IPS-20b (cell line): ENCODE results near the gene FBXO10.
"Not testable (repeated sequence)": the region's sequence is repeated elsewhere in the genome, so short reads cannot be mapped to it uniquely, and the experiment has no call there.

Experiments
- H3K27ac ChIP-seq: one replicate; pipeline ENCODE4 v1.5.1; 2013; ENCODE audit warnings: low read length
- H3K27me3 ChIP-seq: 2 replicates; pipeline ENCODE4 v1.6.1; 2013; ENCODE audit warnings: mild to moderate bottlenecking, low read length, inconsistent platforms; ENCODE audit not compliant: insufficient read depth
- H3K36me3 ChIP-seq: 2 replicates; pipeline ENCODE4 v1.6.1; 2013; ENCODE audit warnings: low read depth, mild to moderate bottlenecking, inconsistent platforms, low read length, moderate library complexity; ENCODE audit not compliant: insufficient read depth
- H3K4me1 ChIP-seq: 2 replicates; pipeline ENCODE4 v1.6.1; 2013; ENCODE audit warnings: mild to moderate bottlenecking, control low read depth, inconsistent platforms, low read length, moderate library complexity; ENCODE audit not compliant: insufficient read depth
- H3K4me3 ChIP-seq: 2 replicates; pipeline ENCODE4 v1.5.1; 2013; ENCODE audit warnings: mild to moderate bottlenecking, low read length, inconsistent platforms
- H3K9ac ChIP-seq: 2 replicates; pipeline ENCODE4 v1.6.1; 2013; ENCODE audit warnings: low read depth, mild to moderate bottlenecking, inconsistent platforms, low read length, moderate library complexity
- H3K9me3 ChIP-seq: 2 replicates; pipeline ENCODE4 v1.6.1; 2013; ENCODE audit warnings: mild to moderate bottlenecking, low read depth, low read length, inconsistent platforms; ENCODE audit not compliant: insufficient read depth

The FBXO10 gene

DNA sequence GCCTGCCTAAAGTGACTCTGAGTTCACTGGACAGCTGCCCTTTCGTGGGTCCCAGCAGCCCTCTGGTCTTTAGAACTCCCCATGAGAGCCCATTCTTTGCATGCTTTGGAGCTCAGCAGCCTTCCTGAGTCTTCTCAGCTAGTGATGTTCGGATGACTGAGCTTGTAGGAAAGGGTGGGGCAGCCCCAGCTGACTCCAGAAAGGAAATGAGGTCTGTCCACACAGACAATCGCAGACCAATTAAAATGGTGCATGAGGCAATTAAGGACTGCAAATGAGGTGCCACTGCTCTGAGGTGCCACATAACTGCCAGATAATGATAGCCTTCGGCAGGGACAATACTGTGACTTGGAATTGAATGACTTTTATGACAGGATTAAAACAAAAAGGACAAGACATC, 41.7 kb upstream of the FBXO10 start:
- Histone ChIP-seq H3K9ac (no peak overlapping the region), H3K9me3 (no peaks in the 10 kb centered on the region), H3K36me3 (no peaks in the 10 kb centered on the region), H3K4me3 (no peak overlapping the region), H3K27me3 (no peaks in the 10 kb centered on the region), H3K4me1 (no peaks in the 10 kb centered on the region), H3K27ac (no peak overlapping the region)

DNA sequence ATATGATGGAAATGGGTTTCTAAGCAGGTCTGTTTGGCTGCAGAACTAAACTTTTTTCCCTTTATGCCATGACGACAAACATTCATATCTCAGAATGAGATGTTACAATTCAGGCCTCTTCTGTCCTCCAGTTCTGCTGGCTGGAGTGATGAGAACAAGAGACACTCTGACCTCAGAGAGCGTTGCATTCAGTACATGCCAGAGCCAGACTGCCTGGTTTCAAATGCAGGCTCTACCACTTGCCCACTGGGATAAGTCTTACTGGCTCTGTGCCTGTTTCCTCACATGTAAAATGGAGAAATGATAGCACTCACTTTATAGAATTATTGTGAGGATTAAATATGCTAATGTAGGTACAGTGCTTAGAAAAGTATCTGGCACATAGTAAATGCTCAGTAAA, 41.0 kb upstream of the FBXO10 start:
- Histone ChIP-seq H3K9me3 (no peaks in the 10 kb centered on the region), H3K4me3 (no peak overlapping the region), H3K27ac (no peak overlapping the region), H3K4me1 (no peaks in the 10 kb centered on the region), H3K27me3 (no peaks in the 10 kb centered on the region), H3K9ac (no peak overlapping the region), H3K36me3 (no peaks in the 10 kb centered on the region)

DNA sequence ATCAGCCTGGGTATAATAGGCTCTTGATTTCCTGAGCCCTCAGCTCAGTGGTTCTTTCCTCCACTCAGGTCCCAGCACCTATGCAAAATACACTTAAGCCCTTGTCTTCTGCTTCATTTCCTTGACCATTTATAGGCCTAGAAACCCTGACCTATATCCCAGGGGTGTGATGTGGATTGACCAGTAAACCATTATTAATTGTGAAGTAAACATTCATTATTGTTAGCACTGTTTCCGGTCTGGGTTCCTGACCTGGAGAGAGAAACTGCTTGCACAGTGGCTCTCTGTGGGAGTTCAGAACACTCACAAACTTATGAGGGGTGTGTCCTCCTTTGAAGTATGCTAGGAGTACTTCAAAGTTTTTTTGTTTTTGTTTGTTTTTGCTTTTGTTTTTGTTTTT, 35.8 kb upstream of the FBXO10 start:
- Histone ChIP-seq H3K4me3 (no peak overlapping the region), H3K9ac (no peak overlapping the region), H3K36me3 (no peaks in the 10 kb centered on the region), H3K9me3 (no peaks in the 10 kb centered on the region), H3K27me3 (no peaks in the 10 kb centered on the region), H3K27ac (no peak overlapping the region), H3K4me1 (no peaks in the 10 kb centered on the region)

DNA sequence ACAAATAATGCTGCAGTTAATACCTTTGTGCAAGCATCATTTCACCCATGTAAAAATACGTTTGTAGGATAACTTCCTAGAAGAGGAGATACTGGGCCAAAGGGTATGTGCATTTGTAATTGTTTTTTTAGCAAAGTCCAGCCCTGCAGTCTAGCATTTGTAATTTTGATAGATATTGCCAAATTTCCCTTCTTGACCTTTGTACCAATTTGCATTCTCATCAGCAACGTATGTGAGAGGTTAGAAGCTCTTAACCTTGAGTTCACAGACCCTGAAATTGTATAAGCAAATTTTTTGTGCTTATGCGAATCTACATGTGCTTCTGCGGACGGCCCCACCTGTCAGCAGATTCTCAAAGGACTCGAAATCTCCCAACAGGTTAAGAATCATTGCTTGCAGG, 34.8 kb upstream of the FBXO10 start:
- Histone ChIP-seq H3K4me3 (no peak overlapping the region), H3K9me3 (no peaks in the 10 kb centered on the region), H3K4me1 (no peaks in the 10 kb centered on the region), H3K27ac (no peak overlapping the region), H3K9ac (no peak overlapping the region), H3K27me3 (0 out of 2 replicates have a peak, but pooled peaks cover 2% of the 10 kb centered on the region), H3K36me3 (no peaks in the 10 kb centered on the region)

DNA sequence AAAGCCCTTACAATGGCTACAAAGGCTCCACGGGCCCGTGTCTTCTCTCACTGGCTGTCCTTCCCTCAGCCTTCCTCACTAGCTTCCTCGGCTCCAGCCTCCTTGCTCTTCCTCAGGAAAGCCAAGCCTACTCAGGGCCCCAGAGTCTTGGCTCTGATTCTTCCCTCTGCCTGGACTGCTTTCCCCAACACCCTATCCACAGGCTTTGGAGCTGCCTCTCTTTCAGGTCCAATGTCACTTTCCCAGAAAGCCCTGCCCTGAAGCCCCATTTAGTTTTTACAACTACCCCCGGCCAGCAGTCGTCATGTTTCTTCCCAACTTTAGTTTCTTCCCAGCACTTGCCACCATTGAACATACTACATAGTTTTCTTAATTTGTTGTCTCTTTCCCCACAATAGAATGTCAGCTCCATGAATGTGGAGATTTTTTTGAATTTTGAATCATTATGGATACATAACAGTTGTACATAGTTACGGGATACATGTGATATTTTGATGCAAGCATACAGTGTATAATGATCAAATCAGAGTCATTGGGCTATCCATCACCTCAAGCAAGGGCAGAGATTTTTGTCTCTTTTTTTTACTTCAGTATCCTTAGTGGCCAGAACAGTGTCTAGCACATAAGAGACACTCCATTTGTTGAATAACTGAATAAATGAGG, 33.7 kb upstream of the FBXO10 start:
- peaks cover 5% of the 10 kb centered on the region; the same call in 1 of the 2 replicates for H3K27me3 ChIP-seq
- no peak overlapping the region for H3K4me3 ChIP-seq
- no peak overlapping the region for H3K9ac ChIP-seq
- H3K4me1 ChIP-seq = no peaks in the 10 kb centered on the region
- H3K27ac ChIP-seq = no peak overlapping the region
- no peaks in the 10 kb centered on the region for H3K9me3 ChIP-seq
- H3K36me3 ChIP-seq = no peaks in the 10 kb centered on the region

DNA sequence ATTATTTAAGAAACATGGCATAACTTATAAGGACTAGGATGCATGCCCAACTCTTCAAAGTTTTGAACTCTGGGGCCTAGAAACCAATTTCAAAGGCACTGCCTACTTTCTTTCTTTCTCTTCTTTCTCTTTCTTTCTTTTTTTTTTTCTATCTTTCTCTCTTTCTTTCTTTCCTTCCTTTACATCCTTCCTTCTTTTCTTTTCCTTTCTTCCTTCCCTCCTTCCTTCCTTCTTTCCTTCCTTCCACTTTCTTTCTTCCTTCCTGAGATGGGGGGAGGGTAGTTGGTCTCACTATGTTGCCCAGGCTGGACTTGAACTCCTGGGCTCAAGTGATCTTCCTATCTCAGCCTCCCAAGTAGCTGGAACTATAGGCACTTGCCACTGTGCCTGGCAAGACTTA, 32.1 kb upstream of the FBXO10 start:
- no peak overlapping the region for H3K27ac ChIP-seq
- H3K4me1 ChIP-seq = no peaks in the 10 kb centered on the region
- H3K27me3 ChIP-seq = peaks cover 5% of the 10 kb centered on the region; the same call in 1 of the 2 replicates
- no peaks in the 10 kb centered on the region for H3K36me3 ChIP-seq
- H3K9ac ChIP-seq = no peak overlapping the region
- H3K9me3 ChIP-seq = no peaks in the 10 kb centered on the region
- no peak overlapping the region for H3K4me3 ChIP-seq

DNA sequence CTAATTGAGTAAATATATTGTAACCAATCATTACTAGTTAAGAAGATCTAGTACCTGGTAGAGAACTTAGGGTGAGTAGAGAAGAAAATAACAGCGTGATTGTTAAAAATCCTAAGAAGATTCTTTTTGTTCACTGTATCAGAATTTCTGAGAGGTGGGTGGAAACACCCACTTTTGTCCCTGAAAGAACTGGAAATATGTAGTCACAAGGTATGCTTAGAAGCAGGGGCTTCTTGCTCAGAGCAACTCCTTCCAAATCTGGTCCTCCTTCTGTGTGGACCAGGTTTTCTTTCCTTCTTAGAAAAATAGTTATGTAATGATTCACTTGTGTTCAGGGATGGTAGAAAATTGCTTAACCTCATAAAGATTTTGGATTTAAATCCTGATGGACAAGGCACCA, 28.1 kb upstream of the FBXO10 start:
- no peak overlapping the region for H3K9ac ChIP-seq
- no peak overlapping the region for H3K4me3 ChIP-seq
- no peaks in the 10 kb centered on the region for H3K4me1 ChIP-seq
- H3K27ac ChIP-seq = no peak overlapping the region
- no peaks in the 10 kb centered on the region for H3K9me3 ChIP-seq
- H3K36me3 ChIP-seq = no peaks in the 10 kb centered on the region
- peaks cover 5% of the 10 kb centered on the region; the same call in 1 of the 2 replicates for H3K27me3 ChIP-seq

DNA sequence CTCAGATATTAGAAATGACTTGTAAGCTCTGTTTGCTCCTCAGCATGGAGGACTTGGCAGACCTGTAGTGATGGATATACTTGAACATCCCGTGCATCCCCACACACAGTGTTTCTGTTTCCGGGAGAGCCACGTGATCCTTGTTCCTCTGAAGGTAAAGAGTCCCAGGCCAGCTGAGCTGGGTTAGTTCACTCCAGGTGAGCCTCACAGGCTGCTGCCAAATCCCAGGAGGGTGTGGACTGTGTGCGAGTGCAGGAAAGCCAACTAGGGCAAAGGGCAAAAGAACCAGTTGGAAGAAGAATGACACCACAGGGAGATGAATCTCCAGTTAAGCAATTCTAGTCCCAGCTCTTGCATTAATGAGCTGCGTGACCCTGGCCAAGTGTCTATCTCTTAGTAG, 26.6 kb upstream of the FBXO10 start:
- H3K27ac ChIP-seq = no peak overlapping the region
- no peak overlapping the region for H3K9ac ChIP-seq
- H3K9me3 ChIP-seq = no peaks in the 10 kb centered on the region
- H3K4me1 ChIP-seq = no peaks in the 10 kb centered on the region
- no peak overlapping the region for H3K4me3 ChIP-seq
- H3K36me3 ChIP-seq = no peaks in the 10 kb centered on the region
- peaks cover 5% of the 10 kb centered on the region; the same call in 1 of the 2 replicates for H3K27me3 ChIP-seq

DNA sequence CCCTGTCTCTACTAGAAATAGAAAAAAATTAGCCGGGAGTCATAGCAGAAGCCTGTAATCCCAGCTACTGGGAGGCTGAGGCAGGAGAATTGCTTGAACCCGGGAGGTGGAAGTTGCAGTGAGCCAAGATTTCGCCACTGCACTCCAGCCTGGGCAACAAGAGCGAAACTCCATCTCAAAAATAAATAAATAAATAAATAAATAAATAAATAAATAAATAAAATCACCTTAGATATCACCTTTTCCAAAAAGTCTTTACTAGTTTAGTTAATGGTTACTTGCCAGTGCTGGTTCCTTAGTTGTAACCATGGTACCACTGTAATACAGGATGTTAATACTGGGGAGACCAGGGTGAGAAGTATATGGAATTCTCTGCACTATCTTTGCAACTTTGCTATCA, 25.9 kb upstream of the FBXO10 start:
- H3K4me1 ChIP-seq, H3K27ac ChIP-seq, H3K4me3 ChIP-seq, H3K27me3 ChIP-seq, H3K9me3 ChIP-seq, H3K9ac ChIP-seq, H3K36me3 ChIP-seq: not testable (repeated sequence)

DNA sequence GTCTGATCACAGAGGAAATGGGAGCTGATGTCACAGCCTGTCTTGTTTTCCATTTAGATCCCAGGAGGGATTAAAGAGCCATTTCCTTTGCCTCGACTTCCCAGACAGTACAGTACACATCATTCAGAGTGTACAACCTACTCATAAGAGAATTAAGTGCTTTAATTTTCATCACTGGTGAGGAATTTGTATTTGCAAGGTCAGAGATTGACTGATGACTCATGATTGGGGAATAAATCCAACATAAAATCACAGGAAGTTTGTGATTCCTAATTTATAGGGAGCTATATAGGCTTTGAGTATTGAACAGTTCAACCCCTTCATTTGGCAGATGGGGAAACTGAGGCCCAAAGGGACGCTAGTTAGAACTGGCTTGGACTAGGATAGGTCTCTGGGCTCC, 20.3 kb upstream of the FBXO10 start:
- Histone ChIP-seq H3K27me3 (peaks cover 50% of the 10 kb centered on the region), H3K27ac (no peak overlapping the region), H3K36me3 (no peaks in the 10 kb centered on the region), H3K4me1 (no peaks in the 10 kb centered on the region), H3K9me3 (no peaks in the 10 kb centered on the region), H3K4me3 (no peak overlapping the region), H3K9ac (no peak overlapping the region)

DNA sequence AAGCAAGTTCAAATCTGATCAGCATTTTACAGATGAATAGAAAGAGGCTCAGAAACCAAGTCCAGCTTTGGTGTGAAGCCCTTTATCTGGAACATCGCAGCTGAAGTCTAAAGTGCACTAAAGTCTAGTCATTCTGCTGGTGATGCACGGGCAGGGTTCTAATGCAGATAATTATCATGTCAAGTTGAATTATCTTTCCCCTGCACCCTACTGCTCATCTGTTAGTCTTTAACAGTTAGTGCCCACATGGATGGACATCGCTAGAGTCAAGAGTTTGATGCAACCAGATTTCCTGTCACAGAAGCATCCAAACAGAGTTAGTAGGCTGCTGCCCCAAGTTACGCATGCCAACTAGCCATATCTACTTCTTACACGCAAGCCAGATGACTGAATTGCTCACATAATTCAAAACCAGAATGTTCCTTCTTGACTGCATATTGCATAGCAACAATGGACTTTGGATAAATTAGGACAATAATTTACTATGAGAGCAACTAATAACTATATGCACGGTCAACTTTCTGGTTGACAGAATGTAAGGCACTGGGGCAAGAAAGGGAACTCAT, 17.8 kb upstream of the FBXO10 start:
- H3K4me1 ChIP-seq = 0 out of 2 replicates have a peak, but pooled peaks cover 4% of the 10 kb centered on the region
- H3K36me3 ChIP-seq = peaks cover 10% of the 10 kb centered on the region; the same call in 1 of the 2 replicates
- peaks cover 50% of the 10 kb centered on the region for H3K27me3 ChIP-seq
- no peak overlapping the region for H3K9ac ChIP-seq
- H3K27ac ChIP-seq = no peak overlapping the region
- no peaks in the 10 kb centered on the region for H3K9me3 ChIP-seq
- no peak overlapping the region for H3K4me3 ChIP-seq

DNA sequence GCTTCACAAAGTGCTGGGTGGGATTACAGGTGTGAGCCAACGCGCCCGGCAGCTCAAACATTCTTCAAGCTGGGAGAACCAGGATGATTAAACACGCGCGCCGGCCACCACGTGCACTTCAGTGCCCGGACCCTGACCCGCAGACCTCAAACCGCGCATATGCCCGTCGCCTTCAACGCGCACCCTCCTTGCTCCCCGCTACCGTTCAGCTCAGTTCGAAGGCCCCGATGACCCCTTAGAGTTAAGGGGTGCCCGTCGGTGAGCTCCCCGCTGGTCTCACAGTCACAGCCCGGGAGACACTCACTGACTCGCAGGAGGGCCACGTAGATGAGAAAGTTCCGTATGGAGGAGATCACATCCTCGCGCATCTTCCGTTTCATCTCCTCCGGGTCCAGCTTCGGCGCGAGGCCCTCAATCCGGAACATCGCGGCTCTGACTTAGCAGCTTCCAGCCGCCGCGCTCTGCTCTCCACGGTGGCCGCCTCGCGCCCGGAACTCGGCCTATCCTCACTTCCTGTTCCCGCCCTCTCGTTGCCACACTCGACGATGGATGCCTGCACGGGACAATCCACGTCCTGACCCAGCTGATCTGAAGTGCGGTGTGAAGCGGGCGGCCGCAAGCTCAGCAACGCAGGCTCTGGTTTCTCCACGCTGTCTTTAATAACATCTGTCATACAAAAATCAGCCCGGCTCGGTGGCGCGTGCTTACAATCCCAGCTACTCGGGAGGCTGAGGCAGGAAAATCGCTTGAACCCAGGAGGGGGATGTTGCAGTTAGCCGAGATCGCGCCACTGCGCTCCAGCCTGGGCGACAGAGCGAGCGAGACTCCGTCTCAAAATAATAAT, 16.1 kb upstream of the FBXO10 start, which contains the start of gene TOMM5:
Gene TOMM5, minus strand, starts transcription at position 490 of the 844 bp plus-strand sequence. Its CDS starts 65 bp downstream, at position 425.
- H3K36me3 ChIP-seq = peaks cover 27% of the 10 kb centered on the region
- H3K4me3 ChIP-seq = peak within 1 kb of the TSS; percentile 91
- peak within 1 kb of the TSS; percentile 93 for H3K9ac ChIP-seq
- peaks cover 49% of the 10 kb centered on the region for H3K27me3 ChIP-seq
- H3K9me3 ChIP-seq = no peaks in the 10 kb centered on the region
- no peak within 1 kb of the TSS for H3K27ac ChIP-seq
- H3K4me1 ChIP-seq = 0 out of 2 replicates have a peak, but pooled peaks cover 4% of the 10 kb centered on the region
